Neural cell (in vitro differentiated cells): ENCODE data around the gene PYGL.

ENCODE experiments used
- CTCF ChIP-seq: fragments of 450-650 bp; IDR thresholded peaks from 2 replicates; pipeline ENCODE4 v1.5.1; 2014; ENCODE audit warnings: antibody characterized with exemption, mild to moderate bottlenecking, moderate library complexity; ENCODE audit not compliant: poor library complexity, severe bottlenecking
- EZH2 ChIP-seq: fragments of 200-600, 300-800 bp; shearing (Covaris generic), sonication (generic); IDR thresholded peaks from 2 replicates; pipeline ENCODE4 v1.6.1; 2014; ENCODE audit warnings: antibody characterized with exemption, low read length, borderline replicate concordance, mild to moderate bottlenecking; ENCODE audit not compliant: insufficient read depth, poor library complexity, severe bottlenecking
- POLR2AphosphoS5 ChIP-seq: IDR thresholded peaks from 2 replicates; pipeline ENCODE4 v1.6.1; 2012
- REST ChIP-seq: IDR thresholded peaks from 2 replicates; pipeline ENCODE4 v1.6.1; 2012; ENCODE audit warnings: borderline replicate concordance
- TAF1 ChIP-seq: IDR thresholded peaks from 2 replicates; pipeline ENCODE4 v1.6.1; 2012; ENCODE audit warnings: low read depth

GRCh38 chr14:50961605-50962221, 17.4 kb upstream of the PYGL start:
- no peak for TF ChIP-seq CTCF
- no peak for TF ChIP-seq REST
- TF ChIP-seq POLR2AphosphoS5 = no peak
- TF ChIP-seq EZH2 = no peak
- TF ChIP-seq TAF1 = no peak
